GM20000 (cell line): ENCODE data around the gene DGCR8.
"Not testable (repeated sequence)": the region's sequence is repeated elsewhere in the genome, so short reads cannot be mapped to it uniquely, and the experiment has no call there.

Experiments
- DNase-seq: peaks from one replicate; pipeline ENCODE4 v3.0.0; 2012; ENCODE audit warnings: low spot score
- TF ChIP-seq, protein P1 (sequence below): IDR thresholded peaks from 2 replicates; pipeline ENCODE4 v1.5.1; 2012; ENCODE audit warnings: mild to moderate bottlenecking, control low read depth; ENCODE audit errors: extremely low read depth, missing control alignments

The DGCR8 gene

DNA sequence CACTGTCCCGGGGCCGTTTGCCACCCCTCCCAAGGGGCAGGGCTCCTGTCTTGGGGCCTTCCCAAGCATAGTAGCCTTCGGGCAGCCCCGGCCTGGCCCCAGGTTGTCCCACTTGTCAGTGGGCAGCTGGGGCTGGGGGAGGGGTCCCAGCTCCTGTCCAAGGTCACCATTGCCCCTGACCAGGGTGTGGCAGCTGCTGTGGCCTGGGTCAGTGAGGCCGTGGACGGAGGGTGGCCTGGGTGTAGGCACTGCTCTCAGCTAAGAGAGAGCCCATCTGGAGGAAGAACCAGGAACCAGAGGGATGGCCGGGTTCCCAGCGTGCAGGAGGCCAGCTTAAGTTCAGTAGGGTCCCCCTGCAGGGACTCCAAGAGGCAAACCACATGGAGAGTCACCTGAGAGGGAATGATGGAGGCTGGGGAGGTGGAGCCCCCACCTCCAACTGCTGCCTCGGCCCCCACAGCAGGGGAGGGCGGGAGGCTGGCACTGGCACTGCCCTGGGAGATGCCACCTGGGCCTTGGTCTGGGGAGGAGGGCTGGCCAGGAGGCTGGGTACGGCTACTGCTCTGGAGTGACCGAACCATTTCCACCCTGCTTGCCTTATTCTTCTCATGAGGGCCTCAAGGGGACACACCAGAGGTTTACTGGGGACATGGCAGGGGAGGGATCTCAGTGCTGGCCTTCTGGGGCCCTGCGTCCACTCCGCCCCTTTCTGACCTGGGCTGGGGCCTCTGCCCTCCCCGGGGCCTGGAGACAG, 77.6 kb downstream of the DGCR8 start:
- DNase-seq: no peak
- TF ChIP-seq, protein P1, sequence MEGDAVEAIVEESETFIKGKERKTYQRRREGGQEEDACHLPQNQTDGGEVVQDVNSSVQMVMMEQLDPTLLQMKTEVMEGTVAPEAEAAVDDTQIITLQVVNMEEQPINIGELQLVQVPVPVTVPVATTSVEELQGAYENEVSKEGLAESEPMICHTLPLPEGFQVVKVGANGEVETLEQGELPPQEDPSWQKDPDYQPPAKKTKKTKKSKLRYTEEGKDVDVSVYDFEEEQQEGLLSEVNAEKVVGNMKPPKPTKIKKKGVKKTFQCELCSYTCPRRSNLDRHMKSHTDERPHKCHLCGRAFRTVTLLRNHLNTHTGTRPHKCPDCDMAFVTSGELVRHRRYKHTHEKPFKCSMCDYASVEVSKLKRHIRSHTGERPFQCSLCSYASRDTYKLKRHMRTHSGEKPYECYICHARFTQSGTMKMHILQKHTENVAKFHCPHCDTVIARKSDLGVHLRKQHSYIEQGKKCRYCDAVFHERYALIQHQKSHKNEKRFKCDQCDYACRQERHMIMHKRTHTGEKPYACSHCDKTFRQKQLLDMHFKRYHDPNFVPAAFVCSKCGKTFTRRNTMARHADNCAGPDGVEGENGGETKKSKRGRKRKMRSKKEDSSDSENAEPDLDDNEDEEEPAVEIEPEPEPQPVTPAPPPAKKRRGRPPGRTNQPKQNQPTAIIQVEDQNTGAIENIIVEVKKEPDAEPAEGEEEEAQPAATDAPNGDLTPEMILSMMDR: no peak

DNA sequence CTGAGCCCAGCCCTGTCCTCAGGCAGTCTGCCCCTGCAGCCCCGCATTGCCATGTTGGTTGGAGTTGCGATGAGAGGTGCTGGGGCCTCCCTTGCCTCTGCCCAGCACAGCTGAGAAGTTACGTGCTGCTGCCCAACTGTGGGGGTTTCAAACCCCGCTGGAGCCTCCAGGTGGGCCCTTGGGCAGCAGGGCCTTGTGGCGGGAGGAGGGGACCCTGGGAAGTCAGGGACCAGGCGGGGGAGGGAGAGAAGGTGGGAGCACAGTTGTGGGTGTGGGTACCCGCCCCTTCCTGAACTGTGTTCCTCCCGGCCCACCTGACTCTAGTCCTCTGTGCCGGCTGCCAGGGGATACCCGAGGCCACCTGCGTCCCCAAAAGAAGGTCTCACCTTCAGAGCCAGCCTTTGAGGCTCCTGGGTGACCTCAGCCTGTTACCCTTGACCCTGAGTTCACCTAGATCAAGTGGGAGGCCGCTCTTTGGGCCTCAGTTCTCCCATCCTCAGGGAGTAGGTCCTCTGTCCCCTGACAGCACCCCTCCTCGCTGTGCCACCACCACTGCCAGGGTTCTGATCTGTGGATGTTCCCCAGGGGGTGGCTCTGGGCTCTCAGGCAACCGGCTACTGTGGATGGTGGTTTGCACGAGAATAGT, 78.5 kb downstream of the DGCR8 start:
- TF ChIP-seq, protein P1: no peak
- no peak for DNase-seq

DNA sequence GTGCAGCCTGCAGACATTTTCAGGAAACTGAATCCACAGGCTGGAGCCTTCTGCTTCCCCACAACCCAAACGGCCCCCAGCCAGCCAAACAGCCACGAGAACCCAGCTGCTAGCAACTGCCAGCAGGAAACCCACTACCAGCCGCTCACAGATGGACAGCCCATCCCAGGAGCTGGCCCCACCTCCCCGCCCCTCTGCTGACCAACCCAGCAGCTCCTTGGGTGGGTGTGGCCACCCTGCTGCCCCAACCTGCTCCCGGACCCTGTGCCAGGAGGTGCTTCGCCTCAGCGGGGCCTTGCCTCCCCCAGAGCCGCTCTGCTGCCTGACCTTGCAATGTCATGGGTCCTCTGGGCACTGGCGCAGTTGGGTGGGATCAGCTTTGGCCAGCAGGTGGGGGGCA, 79.0 kb downstream of the DGCR8 start:
- TF ChIP-seq, protein P1: no peak
- no peak for DNase-seq

DNA sequence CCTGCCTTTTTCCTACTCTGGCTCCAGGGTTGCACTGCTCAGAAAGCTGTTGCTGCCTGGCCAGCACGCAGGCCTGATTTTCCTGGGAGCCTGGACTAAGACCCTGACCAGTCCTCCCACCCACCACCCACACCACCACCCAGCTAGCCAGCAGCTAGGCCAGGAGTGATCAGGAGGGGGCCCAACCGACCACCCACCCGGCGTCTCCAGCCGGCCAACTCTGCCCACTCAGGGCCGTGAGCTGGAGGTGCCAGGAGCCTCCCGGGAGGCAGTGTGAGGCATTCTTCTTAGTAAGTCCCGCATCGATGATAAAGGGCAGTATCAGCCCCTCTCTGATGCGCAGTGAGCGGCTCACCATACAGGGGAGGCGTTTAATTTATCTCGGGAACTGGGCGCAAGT, 79.5 kb downstream of the DGCR8 start:
- not testable (repeated sequence) for DNase-seq

DNA sequence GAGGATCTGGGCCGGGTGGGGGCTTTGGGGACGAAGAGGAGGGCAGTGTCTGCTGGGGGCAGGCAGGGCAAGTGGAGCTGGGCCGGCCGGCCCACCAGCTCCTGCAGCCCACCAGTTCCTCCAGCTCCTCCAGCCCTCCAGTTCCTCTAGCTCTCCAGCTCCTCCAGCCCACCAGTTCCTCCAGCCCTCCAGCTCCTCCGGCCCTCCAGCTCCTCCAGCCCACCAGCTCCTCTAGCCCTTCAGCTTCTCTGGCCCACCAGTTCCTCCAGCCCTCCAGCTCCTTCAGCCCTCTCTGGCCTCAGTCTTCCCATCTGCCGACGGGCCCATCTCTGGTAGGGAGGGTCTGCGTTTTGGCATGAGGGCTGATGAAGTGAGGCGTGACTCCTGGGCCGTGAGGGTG, 80.0 kb downstream of the DGCR8 start:
- TF ChIP-seq, protein P1: no peak

More for the DNA sequence above, 80.0 kb downstream of the DGCR8 start:
- DNase-seq: no peak
